Right ventricle myocardium superior (tissue), 1 donor: ENCODE data around the gene HMCN2. TPM values are rescaled to one million over a fixed set of nuclear protein-coding genes. Genes with fewer than 3 reads are reported as not detected.
"Not testable (repeated sequence)": the region's sequence is repeated elsewhere in the genome, so short reads cannot be mapped to it uniquely, and the experiment has no call there.

Experiments used
- ATAC-seq: fragments of 200-7000 bp; cut with Tn5 transposase; one replicate; pipeline ENCODE4 v1.9.1; 2020; ENCODE audit warnings: mild to moderate bottlenecking; ENCODE audit not compliant: poor library complexity
- DNase-seq: peaks from one replicate; pipeline ENCODE4 v3.0.0-alpha.2; 2020
- intact Hi-C: fragments of 100-400 bp; cut with DNase I; formaldehyde crosslinking; loops from one replicate; pipeline ENCODE4 v1.11.2; 2022
- total RNA-seq: library from RNA; stranded (reverse); fragmentation: NEBNext Ultra II Directional; extraction: Animal tissue kit (Norgen Biotek cat#: 25700); gene quantifications from one replicate; pipeline ENCODE4 v1.2.1, GENCODE V29; 2021
- donor health status: DM: no; HTN: yes; CAD: no; lungs with severe emphysema.

HMCN2 gene
- total RNA-seq, 1 donor from 2014 or later: 5.2 TPM

DNA sequence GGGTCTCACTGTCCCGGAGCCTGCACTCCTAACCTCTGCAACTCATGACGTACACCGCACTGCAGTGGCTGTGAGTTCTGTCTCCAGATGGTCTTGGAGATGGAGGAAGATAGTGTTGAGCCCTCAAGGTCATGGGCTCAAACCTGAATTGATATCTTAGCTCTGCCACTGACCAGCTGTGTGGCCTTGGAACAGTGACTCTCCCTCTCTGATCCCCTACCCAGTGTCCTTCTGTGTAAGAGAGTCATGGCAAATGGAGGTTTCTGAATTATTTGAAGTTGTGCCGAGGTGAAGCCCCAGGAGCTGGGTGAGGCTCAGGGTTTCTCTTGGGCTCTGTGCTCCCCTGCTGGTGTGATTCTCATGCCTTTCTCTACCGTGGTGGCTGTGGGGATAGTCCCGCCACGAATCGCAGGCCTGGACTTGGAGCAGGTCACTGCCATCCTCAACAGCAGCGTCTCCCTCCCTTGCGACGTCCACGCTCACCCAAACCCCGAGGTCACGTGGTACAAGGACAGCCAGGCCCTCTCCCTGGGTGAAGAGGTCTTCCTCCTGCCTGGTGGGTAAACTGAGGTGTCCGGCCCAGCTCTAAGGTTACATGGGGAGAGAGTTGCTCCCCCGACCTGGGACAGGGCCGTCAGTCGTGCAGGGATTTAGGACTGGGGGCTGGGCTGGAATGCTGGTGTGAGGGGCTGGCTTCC, 118.6 kb downstream of the HMCN2 start:
- no peak for DNase-seq
- ATAC-seq: no peak
- intact Hi-C loops: no loop called here

DNA sequence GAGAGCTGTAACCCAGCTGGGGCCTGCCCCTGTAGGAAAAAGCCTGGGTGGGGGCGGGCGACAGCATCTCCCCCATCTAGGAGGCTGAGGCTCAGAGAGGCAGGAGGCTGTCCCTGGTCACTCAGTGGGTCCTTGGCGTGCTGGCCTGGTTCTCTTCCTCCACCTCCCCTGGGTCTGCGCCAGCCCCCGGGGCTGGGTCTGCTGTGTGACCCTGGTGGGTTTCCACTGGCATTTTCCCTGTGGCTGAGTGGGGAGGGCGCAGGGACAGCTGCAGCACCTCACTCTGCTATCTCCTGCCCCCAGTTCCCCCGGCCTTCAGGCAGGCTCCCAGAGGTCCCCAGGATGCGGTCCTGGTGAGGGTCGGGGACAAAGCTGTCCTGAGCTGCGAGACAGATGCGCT, 119.7 kb downstream of the HMCN2 start:
- ATAC-seq: no peak
- no peak for DNase-seq
- intact Hi-C loops: no loop called here

DNA sequence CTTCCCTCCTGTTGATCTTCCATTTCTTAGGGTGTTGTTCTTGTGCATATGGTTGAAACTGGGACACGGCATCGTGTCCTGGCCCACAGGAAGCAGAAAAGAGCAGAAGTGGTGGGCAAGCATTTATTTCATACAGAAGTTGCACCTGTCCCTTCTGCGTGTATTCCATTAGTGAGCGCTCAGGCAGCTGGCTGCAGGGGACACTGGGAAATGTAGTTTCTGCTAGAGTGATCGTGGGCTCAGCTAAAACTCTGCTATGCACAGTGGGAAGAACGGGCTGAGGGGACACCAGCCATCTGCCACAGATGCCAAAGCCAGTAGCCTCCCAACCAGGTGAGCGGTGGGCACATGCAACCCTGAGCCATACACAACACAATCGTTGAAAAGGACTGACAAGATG, 121.8 kb downstream of the HMCN2 start:
- intact Hi-C loops: no loop called here
- ATAC-seq (no peak), DNase-seq (no peak)

DNA sequence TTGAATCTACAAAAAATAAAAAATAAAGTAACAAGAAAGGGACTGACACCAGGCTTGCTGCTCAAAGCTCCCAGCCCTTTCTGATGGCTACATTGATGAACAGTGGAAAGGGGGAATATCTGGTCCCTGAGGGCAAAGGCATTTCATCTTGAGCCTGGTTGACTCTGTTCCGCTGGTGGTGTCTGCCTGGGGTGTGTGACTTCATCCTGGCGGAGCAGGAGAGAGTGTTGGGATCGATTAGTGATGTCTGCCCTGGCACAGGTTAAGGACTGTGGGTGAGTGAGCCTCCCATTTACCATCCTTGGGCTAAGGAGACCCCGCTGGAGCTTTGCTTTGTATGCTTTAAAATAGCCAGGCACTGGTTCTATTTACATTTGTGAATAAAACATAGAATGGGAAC, 122.3 kb downstream of the HMCN2 start:
- DNase-seq (no peak), ATAC-seq (no peak)
- intact Hi-C loops: no loop called here

GRCh38 chr9:130390390-130390789, 124.8 kb downstream of the HMCN2 start:
- DNase-seq: no peak
- no peak for ATAC-seq
- intact Hi-C loops: no loop called here

DNA sequence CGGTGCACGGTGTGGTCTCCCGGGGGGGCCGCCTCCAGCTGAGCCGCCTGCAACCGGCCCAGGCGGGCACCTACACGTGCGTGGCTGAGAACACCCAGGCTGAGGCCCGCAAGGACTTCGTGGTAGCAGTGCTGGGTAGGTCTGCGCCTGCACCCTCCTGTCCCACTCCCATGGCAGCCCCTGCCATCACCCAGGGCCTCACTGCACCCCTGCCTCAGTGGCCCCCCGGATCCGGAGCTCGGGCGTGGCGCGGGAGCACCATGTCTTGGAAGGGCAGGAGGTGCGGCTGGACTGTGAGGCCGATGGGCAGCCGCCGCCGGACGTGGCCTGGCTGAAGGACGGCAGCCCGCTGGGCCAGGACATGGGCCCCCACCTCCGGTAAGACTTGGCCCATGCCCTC, 125.4 kb downstream of the HMCN2 start:
- intact Hi-C loops: no loop called here
- no peak for DNase-seq
- no peak for ATAC-seq

GRCh38 chr9:130391866-130392265, 126.3 kb downstream of the HMCN2 start:
- no peak for DNase-seq
- ATAC-seq: no peak
- intact Hi-C loops: no loop called here

- DNase-seq: no peak
- intact Hi-C loops: no loop called here
- no peak for ATAC-seq
Measured at GRCh38 chr9:130393681-130394071, 128.1 kb downstream of the HMCN2 start.

- intact Hi-C loops: no loop called here
- DNase-seq: no peak
Measured at GRCh38 chr9:130394320-130394719, 128.8 kb downstream of the HMCN2 start.

GRCh38 chr9:130394814-130395470, 129.4 kb downstream of the HMCN2 start:
- DNase-seq (no peak), ATAC-seq (no peak)
- intact Hi-C loops: no loop called here

More at GRCh38 chr9:130394320-130394719, 128.8 kb downstream of the HMCN2 start:
- ATAC-seq: no peak

DNA sequence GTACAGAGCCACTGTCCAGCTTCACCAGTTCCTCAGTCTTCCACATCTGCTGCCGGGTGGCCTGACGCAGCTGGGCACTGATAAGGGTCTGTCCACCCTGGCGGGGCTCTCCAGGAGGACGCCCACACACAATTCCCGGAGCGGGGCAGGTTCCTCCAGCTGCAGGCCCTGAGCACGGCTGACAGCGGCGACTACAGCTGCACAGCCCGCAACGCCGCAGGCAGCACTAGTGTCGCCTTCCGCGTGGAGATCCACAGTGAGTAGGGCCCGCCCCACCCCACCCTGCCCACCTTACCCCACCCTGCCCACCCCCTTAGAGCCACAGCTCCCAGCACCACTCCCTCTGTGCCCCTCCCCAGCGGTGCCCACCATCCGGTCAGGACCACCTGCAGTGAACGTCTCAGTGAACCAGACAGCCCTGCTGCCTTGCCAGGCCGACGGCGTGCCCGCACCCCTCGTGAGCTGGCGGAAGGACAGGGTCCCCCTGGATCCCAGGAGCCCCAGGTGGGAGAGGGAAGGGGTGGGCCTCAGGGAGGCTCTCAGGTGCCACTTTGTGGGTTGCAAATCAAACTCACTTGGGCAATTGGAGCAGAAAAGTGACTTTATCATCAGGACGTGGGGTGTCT, 130.4 kb downstream of the HMCN2 start:
- intact Hi-C loops: no loop called here
- ATAC-seq: no peak
- DNase-seq: no peak

- no peak for ATAC-seq
- no peak for DNase-seq
- intact Hi-C loops: no loop called here
Measured at GRCh38 chr9:130396581-130396980, 131.0 kb downstream of the HMCN2 start.

DNA sequence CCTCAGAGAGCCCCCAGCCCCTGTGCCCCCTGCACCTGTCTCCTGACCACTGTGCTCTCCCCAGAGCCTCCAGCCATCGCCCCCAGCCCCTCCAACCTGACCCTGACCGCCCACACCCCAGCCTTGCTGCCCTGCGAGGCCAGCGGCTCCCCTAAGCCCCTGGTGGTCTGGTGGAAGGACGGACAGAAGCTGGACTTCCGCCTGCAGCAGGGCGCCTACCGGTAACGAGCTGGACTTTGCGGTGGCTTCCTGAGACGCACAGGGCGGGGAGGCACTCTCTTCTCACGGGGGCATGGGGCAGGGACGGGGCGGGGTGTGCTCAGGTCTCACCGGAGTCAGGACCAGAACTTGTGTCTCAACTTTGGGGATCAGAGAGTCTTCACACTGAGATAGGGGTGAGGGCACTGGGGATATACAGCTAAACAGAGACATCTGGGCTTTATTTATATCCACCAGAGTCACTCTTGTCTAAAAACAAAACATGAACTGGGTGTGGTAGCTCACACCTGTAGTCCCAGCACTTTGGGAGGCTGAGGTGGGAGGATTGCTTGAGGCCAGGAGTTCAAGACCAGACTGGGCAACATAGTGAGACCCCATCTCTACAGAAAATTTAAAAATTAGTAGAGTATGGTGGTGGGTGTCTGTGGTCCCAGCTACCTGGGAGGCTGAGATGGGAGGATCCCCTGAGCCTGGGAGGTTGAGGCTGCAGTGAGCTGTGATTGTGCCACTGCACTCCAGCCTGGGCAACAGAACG, 133.1 kb downstream of the HMCN2 start:
- intact Hi-C loops: no loop called here
- DNase-seq (no peak), ATAC-seq (no peak)

GRCh38 chr9:130399768-130400167, 134.2 kb downstream of the HMCN2 start:
- ATAC-seq (no peak), DNase-seq (no peak)
- intact Hi-C loops: no loop called here

- DNase-seq (no peak), ATAC-seq (no peak)
Measured at GRCh38 chr9:130400870-130401269, 135.3 kb downstream of the HMCN2 start.

GRCh38 chr9:130401742-130402141, 136.2 kb downstream of the HMCN2 start:
- DNase-seq, intact Hi-C loops, ATAC-seq: not testable (repeated sequence)

More at GRCh38 chr9:130400870-130401269, 135.3 kb downstream of the HMCN2 start:
- intact Hi-C loops: no loop called here

- ATAC-seq: no peak
- intact Hi-C loops: no loop called here
- no peak for DNase-seq
Measured at GRCh38 chr9:130402243-130402642, 136.7 kb downstream of the HMCN2 start.

GRCh38 chr9:130402645-130403440, 137.3 kb downstream of the HMCN2 start:
- ATAC-seq: no peak
- intact Hi-C loops: no loop called here
- no peak for DNase-seq
